ENCODE measurements around the gene RTP3. TPM values are rescaled to one million over a fixed set of nuclear protein-coding genes. Genes with fewer than 3 reads are reported as not detected.

RTP3 gene
- total RNA-seq, 3 donors from 2014 or later (not counting 1 experiment from before 2014, with no cell fraction given) = not detected

DNA sequence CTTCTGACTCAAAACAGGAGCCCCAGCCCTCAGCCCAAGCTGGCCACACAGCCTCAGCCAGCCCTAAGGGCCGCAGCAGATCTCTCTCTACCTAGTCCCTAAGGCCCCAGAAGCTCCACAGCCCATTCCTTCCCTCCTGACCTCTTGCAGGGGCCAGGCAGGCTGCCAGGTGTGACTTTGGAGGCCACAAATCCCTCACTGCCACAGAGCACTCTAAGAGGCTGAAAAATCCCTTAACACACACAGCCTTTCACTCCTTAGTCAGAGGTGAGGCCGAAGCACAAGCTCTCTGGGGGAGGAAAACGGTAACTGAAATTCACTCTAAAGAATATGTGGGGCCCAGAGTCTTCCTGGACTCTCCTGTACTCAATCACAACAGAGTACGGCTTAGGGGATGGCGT lies 45.0 kb downstream of the RTP3 start:
- Histone ChIP-seq H3K27ac (ENCODE audit: low read length) (no peak overlapping the region), H3K36me3 (ENCODE audit: control insufficient read depth, insufficient read depth, low read length) (no peaks in the 10 kb centered on the region), H3K9me3 (ENCODE audit: control insufficient read depth, insufficient read depth, low read length) (no peaks in the 10 kb centered on the region), H3K4me3 (ENCODE audit: low read length) (no peak overlapping the region), H3K4me1 (ENCODE audit: control insufficient read depth, insufficient read depth, low read length) (peaks cover 21% of the 10 kb centered on the region), H3K27me3 (ENCODE audit: control insufficient read depth, insufficient read depth, low read length) (no peaks in the 10 kb centered on the region)
- TF ChIP-seq CTCF (IDR thresholded peaks at IDR 0.05) = no peak
- Mint-ChIP-seq H3K4me1 (peaks cover 21 to 23% of the 10 kb centered on the region in 2 donors), H3K9me3 (no peaks in the 10 kb centered on the region), H3K27ac (no peak overlapping the region), H3K36me3 (no peaks in the 10 kb centered on the region), H3K27me3 (ENCODE audit: low read depth in 2 of 2) (peaks cover 9% of the 10 kb centered on the region in 2 donors), H3K4me3 (no peak overlapping the region)
- no peak for ATAC-seq
- intact Hi-C loops (cut with micrococcal nuclease) = no loop called here
- 94% methylated on average over 5 of the region's 5 CpGs for WGBS (ENCODE audit: insufficient coverage)
- DNase-seq = no peak

GRCh38 chr3:46544771-46545503 lies 47.2 kb downstream of the RTP3 start:
- Mint-ChIP-seq H3K9me3 (no peaks in the 10 kb centered on the region), H3K36me3 (no peaks in the 10 kb centered on the region), H3K27me3 (ENCODE audit: low read depth in 2 of 2) (peaks cover 19 to 29% of the 10 kb centered on the region in 2 donors), H3K4me3 (no peak overlapping the region), H3K27ac (no peak overlapping the region), H3K4me1 (peaks cover 0 to 1% of the 10 kb centered on the region in 2 donors)
- Histone ChIP-seq H3K4me3 (ENCODE audit: low read length) (no peak overlapping the region), H3K36me3 (ENCODE audit: control insufficient read depth, insufficient read depth, low read length) (no peaks in the 10 kb centered on the region), H3K9me3 (ENCODE audit: control insufficient read depth, insufficient read depth, low read length) (no peaks in the 10 kb centered on the region), H3K27ac (ENCODE audit: low read length) (no peak overlapping the region), H3K4me1 (ENCODE audit: control insufficient read depth, insufficient read depth, low read length) (peaks cover 3% of the 10 kb centered on the region), H3K27me3 (ENCODE audit: control insufficient read depth, insufficient read depth, low read length) (no peaks in the 10 kb centered on the region)
- 93% methylated on average over 17 of the region's 17 CpGs for WGBS (ENCODE audit: insufficient coverage)
- no peak for ATAC-seq
- no peak for DNase-seq
- intact Hi-C loops (cut with micrococcal nuclease) = no loop called here
- TF ChIP-seq CTCF (IDR thresholded peaks at IDR 0.05) = no peak

- DNase-seq = no peak
- Mint-ChIP-seq H3K36me3 (no peaks in the 10 kb centered on the region), H3K9me3 (no peaks in the 10 kb centered on the region), H3K4me1 (no peaks in the 10 kb centered on the region), H3K4me3 (no peak overlapping the region), H3K27me3 (ENCODE audit: low read depth in 2 of 2) (peaks cover 27 to 40% of the 10 kb centered on the region in 2 donors), H3K27ac (no peak overlapping the region)
- Histone ChIP-seq H3K36me3 (ENCODE audit: control insufficient read depth, insufficient read depth, low read length) (no peaks in the 10 kb centered on the region), H3K9me3 (ENCODE audit: control insufficient read depth, insufficient read depth, low read length) (no peaks in the 10 kb centered on the region), H3K27ac (ENCODE audit: low read length) (no peak overlapping the region), H3K4me3 (ENCODE audit: low read length) (no peak overlapping the region), H3K27me3 (ENCODE audit: control insufficient read depth, insufficient read depth, low read length) (no peaks in the 10 kb centered on the region), H3K4me1 (ENCODE audit: control insufficient read depth, insufficient read depth, low read length) (no peaks in the 10 kb centered on the region)
- intact Hi-C loops (cut with micrococcal nuclease) = no loop called here
- no peak for TF ChIP-seq CTCF (IDR thresholded peaks at IDR 0.05)
- no peak for ATAC-seq
- 83% methylated on average over 5 of the region's 6 CpGs for WGBS (ENCODE audit: insufficient coverage)
Measured at GRCh38 chr3:46545818-46546630, 48.2 kb downstream of the RTP3 start.
